ENCODE measurements around the gene TNXB.

Gene TNXB

GRCh38 chr6:32085759-32086459 lies 23.2 kb downstream of the TNXB start:
- Histone ChIP-seq H3K4me3 (ENCODE audit: low read depth in 1 of 2, low read length in 2 of 2) (peak overlapping the region in 1 of 2 donors; percentile 2), H3K27me3 (ENCODE audit: control insufficient read depth in 1 of 2, insufficient read depth in 2 of 2, low read length in 2 of 2) (no peaks in the 10 kb centered on the region), H3K9me3 (ENCODE audit: control insufficient read depth in 1 of 2, low read length in 2 of 2) (no peaks in the 10 kb centered on the region), H3K4me1 (ENCODE audit: control insufficient read depth in 1 of 2, insufficient read depth in 2 of 2, low read length in 2 of 2) (peaks cover 13 to 22% of the 10 kb centered on the region in 2 donors), H3K9ac (ENCODE audit: low read depth in 1 of 2, low read length in 2 of 2) (no peak overlapping the region), H3K27ac (ENCODE audit: low read depth, low read length) (no peak overlapping the region), H3K36me3 (ENCODE audit: control insufficient read depth in 1 of 2, insufficient read depth in 2 of 2, low read length in 2 of 2) (no peaks in the 10 kb centered on the region)

DNA sequence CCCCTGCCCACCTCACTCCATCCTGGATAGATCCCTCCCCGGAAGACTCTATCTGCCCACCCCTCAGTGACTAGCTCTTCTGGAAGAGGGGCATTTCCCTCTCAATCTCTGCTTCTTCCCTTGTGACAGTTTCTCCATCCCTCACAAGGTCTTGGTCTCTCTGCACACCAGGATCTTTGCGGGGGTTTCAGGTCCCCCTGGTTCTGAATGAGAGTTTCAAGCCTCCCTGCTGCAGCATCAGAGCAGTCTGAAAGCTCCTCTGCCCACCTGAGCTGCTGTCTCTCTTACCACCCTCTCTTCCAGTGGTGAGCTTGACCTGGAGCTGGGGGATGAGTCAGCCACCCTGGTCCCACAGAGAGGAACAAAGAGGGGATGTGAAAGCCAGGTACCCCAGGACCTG lies 24.4 kb downstream of the TNXB start:
- peaks cover 13 to 22% of the 10 kb centered on the region in 2 donors for H3K4me1 ChIP-seq (ENCODE audit: control insufficient read depth in 1 of 2, insufficient read depth in 2 of 2, low read length in 2 of 2)
- no peaks in the 10 kb centered on the region for H3K9me3 ChIP-seq (ENCODE audit: control insufficient read depth in 1 of 2, low read length in 2 of 2)
- H3K27ac ChIP-seq (ENCODE audit: low read depth, low read length), result no peak overlapping the region

DNA sequence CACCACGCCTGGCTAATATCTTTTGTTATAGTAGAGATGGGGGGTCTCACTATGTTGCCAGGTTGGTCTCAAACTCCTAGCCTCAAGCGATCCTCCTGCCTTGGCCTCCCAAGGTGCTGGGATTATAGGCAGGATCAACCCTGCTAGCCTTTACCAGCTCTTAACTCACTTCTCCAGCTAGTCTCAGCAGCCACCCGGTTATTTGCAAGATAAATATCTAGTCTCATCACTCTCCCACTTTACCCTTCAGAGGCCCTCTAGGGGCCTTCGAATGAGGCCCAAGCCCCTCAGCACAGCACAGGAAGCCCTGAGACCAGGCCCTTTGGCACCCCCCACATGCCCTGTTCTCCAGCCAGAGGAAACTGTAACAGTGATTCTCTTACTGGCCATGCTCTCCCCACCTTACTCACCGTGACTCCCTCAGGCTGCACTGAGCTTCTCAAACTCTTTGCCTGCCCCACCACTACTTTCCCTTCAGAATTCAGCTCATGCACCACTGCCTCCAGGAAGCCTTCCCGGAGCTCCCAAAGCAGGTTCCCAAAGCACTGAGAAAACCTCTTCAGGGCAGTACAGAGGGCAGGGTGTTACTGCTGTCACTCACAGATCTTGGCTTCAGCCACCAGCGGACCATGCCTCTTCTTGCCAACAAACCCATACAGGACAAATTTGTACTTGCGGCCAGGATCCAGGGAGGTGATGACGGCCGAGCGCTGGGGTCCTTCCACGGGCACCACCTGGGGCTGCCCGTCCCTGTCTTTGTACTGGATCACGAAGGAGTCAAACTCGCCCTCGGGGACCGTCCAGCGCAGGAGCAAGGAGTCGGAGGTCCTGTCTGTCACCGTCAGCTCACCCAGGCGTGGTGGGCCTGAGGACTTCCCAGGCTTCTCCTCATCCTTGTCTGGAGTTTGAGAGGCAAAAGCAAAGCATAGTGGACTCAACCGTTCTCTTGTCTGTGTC lies 25.0 kb downstream of the TNXB start:
- Histone ChIP-seq H3K9me3 (ENCODE audit: control insufficient read depth in 1 of 2, low read length in 2 of 2) (no peaks in the 10 kb centered on the region), H3K36me3 (ENCODE audit: control insufficient read depth in 1 of 2, insufficient read depth in 2 of 2, low read length in 2 of 2) (no peaks in the 10 kb centered on the region), H3K27me3 (ENCODE audit: control insufficient read depth in 1 of 2, insufficient read depth in 2 of 2, low read length in 2 of 2) (no peaks in the 10 kb centered on the region), H3K4me3 (ENCODE audit: low read depth in 1 of 2, low read length in 2 of 2) (no peak overlapping the region), H3K27ac (ENCODE audit: low read depth, low read length) (no peak overlapping the region), H3K4me1 (ENCODE audit: control insufficient read depth in 1 of 2, insufficient read depth in 2 of 2, low read length in 2 of 2) (peaks cover 13 to 22% of the 10 kb centered on the region in 2 donors), H3K9ac (ENCODE audit: low read depth in 1 of 2, low read length in 2 of 2) (no peak overlapping the region)

More for the DNA sequence above, 24.4 kb downstream of the TNXB start:
- no peaks in the 10 kb centered on the region for H3K36me3 ChIP-seq (ENCODE audit: control insufficient read depth in 1 of 2, insufficient read depth in 2 of 2, low read length in 2 of 2)
- H3K9ac ChIP-seq (ENCODE audit: low read depth in 1 of 2, low read length in 2 of 2), result no peak overlapping the region
- H3K4me3 ChIP-seq (ENCODE audit: low read depth in 1 of 2, low read length in 2 of 2), result no peak overlapping the region
- no peaks in the 10 kb centered on the region for H3K27me3 ChIP-seq (ENCODE audit: control insufficient read depth in 1 of 2, insufficient read depth in 2 of 2, low read length in 2 of 2)

DNA sequence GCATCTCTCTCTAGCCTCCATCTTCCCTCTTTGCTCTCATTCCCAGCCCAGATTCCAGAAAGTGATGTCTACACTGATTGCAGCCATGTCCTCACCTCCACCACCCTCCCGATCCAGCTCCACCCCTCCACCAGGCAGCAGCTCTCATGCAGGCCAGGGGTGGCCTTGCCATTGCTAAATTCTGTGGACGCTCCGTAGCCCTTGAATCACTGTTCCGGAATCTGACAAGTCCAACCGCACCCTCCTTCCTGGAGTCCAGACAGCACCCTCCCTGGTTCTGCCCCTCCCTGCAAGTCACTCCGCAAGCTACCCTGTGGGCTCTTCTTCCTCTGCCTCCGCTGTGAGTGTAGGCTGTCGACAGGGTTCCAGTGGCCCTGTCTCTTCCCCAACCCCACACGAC lies 26.2 kb downstream of the TNXB start:
- Histone ChIP-seq H3K4me3 (ENCODE audit: low read depth in 1 of 2, low read length in 2 of 2) (no peak overlapping the region), H3K27me3 (ENCODE audit: control insufficient read depth in 1 of 2, insufficient read depth in 2 of 2, low read length in 2 of 2) (no peaks in the 10 kb centered on the region), H3K9ac (ENCODE audit: low read depth in 1 of 2, low read length in 2 of 2) (no peak overlapping the region), H3K9me3 (ENCODE audit: control insufficient read depth in 1 of 2, low read length in 2 of 2) (no peaks in the 10 kb centered on the region), H3K36me3 (ENCODE audit: control insufficient read depth in 1 of 2, insufficient read depth in 2 of 2, low read length in 2 of 2) (no peaks in the 10 kb centered on the region), H3K27ac (ENCODE audit: low read depth, low read length) (no peak overlapping the region), H3K4me1 (ENCODE audit: control insufficient read depth in 1 of 2, insufficient read depth in 2 of 2, low read length in 2 of 2) (peaks cover 13 to 22% of the 10 kb centered on the region in 2 donors)

DNA sequence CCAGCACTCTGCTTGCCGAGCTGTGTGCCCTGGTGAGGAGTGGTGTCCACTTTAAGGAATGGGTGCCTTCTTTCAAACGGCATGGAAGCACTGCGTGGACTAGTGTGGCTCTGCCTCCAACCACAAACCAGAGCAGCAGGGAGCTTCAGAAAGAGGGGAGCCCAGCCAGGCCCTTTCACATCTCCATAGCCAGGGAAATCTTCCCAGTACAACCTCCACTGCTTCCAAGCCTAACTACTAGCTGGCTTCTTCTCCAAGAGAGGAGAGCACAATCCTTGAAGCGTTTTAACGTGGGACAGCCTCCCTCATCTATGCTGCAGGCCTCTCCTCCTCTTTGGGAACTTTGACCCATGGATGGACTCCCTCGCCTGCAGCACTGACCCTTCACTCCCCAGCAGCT lies 26.7 kb downstream of the TNXB start:
- Histone ChIP-seq H3K9me3 (ENCODE audit: control insufficient read depth in 1 of 2, low read length in 2 of 2) (no peaks in the 10 kb centered on the region), H3K4me3 (ENCODE audit: low read depth in 1 of 2, low read length in 2 of 2) (no peak overlapping the region), H3K27ac (ENCODE audit: low read depth, low read length) (no peak overlapping the region), H3K4me1 (ENCODE audit: control insufficient read depth in 1 of 2, insufficient read depth in 2 of 2, low read length in 2 of 2) (peaks cover 13 to 22% of the 10 kb centered on the region in 2 donors), H3K9ac (ENCODE audit: low read depth in 1 of 2, low read length in 2 of 2) (peak overlapping the region in 1 of 2 donors; percentile 12), H3K27me3 (ENCODE audit: control insufficient read depth in 1 of 2, insufficient read depth in 2 of 2, low read length in 2 of 2) (no peaks in the 10 kb centered on the region), H3K36me3 (ENCODE audit: control insufficient read depth in 1 of 2, insufficient read depth in 2 of 2, low read length in 2 of 2) (no peaks in the 10 kb centered on the region)

GRCh38 chr6:32081168-32081990 lies 27.8 kb downstream of the TNXB start:
- Histone ChIP-seq H3K36me3 (ENCODE audit: control insufficient read depth in 1 of 2, insufficient read depth in 2 of 2, low read length in 2 of 2) (no peaks in the 10 kb centered on the region), H3K9me3 (ENCODE audit: control insufficient read depth in 1 of 2, low read length in 2 of 2) (no peaks in the 10 kb centered on the region), H3K4me3 (ENCODE audit: low read depth in 1 of 2, low read length in 2 of 2) (no peak overlapping the region), H3K27ac (ENCODE audit: low read depth, low read length) (no peak overlapping the region), H3K9ac (ENCODE audit: low read depth in 1 of 2, low read length in 2 of 2) (no peak overlapping the region), H3K27me3 (ENCODE audit: control insufficient read depth in 1 of 2, insufficient read depth in 2 of 2, low read length in 2 of 2) (no peaks in the 10 kb centered on the region), H3K4me1 (ENCODE audit: control insufficient read depth in 1 of 2, insufficient read depth in 2 of 2, low read length in 2 of 2) (peaks cover 11 to 12% of the 10 kb centered on the region in 2 donors)

DNA sequence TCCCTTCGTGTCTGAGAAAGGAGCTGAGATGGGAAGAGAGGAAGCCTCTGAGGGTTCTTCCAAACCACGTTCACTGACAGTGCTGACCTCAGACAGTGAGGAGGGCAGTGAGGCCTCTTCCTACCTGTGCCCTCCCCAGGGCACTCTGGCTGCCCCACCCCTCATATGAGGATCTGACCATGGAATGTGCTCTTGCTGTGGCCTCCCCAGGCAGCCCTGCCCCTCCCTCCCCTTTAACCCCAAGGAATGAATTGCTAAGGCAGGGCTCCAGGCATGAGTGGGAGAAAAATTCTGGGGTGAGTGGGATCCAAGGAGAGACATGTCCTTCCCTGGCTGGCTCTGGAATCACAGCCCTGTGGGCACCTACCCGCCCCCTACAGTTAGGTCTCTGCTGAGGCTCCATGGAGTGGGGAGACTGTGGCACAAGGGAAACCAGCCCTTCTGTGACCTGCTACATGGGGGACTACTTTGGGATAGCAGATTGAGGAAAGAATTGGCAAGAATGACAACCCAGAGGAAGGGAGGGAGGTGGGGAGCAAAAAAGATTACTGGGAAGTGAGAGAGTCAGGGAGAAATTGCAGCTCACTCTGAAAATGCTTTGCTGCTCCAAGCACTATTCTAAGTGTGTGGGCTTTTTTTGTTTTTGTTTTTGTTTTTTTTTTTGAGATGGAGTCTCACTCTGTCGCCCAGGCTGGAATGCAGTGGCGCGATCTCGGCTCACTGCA lies 29.4 kb downstream of the TNXB start:
- Histone ChIP-seq H3K27me3 (ENCODE audit: control insufficient read depth in 1 of 2, insufficient read depth in 2 of 2, low read length in 2 of 2) (no peaks in the 10 kb centered on the region), H3K9me3 (ENCODE audit: control insufficient read depth in 1 of 2, low read length in 2 of 2) (no peaks in the 10 kb centered on the region), H3K9ac (ENCODE audit: low read depth in 1 of 2, low read length in 2 of 2) (no peak overlapping the region), H3K27ac (ENCODE audit: low read depth, low read length) (no peak overlapping the region), H3K4me1 (ENCODE audit: control insufficient read depth in 1 of 2, insufficient read depth in 2 of 2, low read length in 2 of 2) (peaks cover 0 to 4% of the 10 kb centered on the region in 2 donors), H3K36me3 (ENCODE audit: control insufficient read depth in 1 of 2, insufficient read depth in 2 of 2, low read length in 2 of 2) (no peaks in the 10 kb centered on the region), H3K4me3 (ENCODE audit: low read depth in 1 of 2, low read length in 2 of 2) (no peak overlapping the region)

DNA sequence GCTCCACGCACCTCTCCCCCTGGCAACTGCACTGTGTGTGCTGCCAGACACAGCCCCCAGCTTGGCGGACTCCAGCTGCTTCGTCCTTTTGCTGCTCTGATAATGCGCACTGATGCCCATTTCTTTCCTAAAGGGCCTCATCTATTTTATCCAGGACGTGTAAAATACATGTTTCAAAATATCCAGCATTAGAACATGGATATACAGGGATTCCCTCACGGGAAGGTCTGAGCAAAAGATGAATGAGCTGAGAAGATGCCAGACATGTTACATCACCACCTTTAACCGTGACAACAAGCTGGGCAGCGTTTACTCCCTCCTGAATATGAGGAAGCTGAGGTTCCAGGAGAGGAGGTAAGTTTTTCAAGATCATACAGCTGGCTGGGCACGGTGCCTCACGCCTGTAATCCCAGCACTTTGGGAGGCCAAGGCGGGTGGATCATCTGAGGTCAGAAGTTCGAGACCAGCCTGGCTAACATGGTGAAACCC lies 32.8 kb downstream of the TNXB start:
- no peaks in the 10 kb centered on the region for H3K27me3 ChIP-seq (ENCODE audit: control insufficient read depth in 1 of 2, insufficient read depth in 2 of 2, low read length in 2 of 2)
- H3K36me3 ChIP-seq (ENCODE audit: control insufficient read depth in 1 of 2, insufficient read depth in 2 of 2, low read length in 2 of 2), result no peaks in the 10 kb centered on the region
- no peak overlapping the region for H3K4me3 ChIP-seq (ENCODE audit: low read depth in 1 of 2, low read length in 2 of 2)
- H3K4me1 ChIP-seq (ENCODE audit: control insufficient read depth in 1 of 2, insufficient read depth in 2 of 2, low read length in 2 of 2), result no peaks in the 10 kb centered on the region
- no peaks in the 10 kb centered on the region for H3K9me3 ChIP-seq (ENCODE audit: control insufficient read depth in 1 of 2, low read length in 2 of 2)
- no peak overlapping the region for H3K9ac ChIP-seq (ENCODE audit: low read depth in 1 of 2, low read length in 2 of 2)
- H3K27ac ChIP-seq (ENCODE audit: low read depth, low read length), result no peak overlapping the region

DNA sequence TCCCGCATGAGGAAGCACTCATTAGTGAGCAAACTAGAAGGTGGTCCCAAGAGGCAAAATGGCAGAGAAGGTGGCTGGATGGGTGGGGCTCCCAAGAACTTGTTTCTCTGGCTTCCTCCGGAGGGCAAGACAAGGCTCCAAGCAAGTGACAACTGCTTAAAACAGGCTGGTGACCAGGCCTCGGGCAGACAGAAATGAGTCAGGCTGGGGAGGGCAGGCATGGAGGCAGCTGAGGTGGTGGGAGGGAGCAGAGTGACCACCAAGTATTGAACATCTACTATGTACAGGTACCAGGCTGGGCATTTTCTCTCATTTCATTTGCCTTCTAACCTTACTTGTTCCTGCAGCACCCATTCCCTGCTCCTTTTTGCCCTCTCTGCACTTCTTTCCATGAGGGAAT lies 33.4 kb downstream of the TNXB start:
- Histone ChIP-seq H3K4me1 (ENCODE audit: control insufficient read depth in 1 of 2, insufficient read depth in 2 of 2, low read length in 2 of 2) (no peaks in the 10 kb centered on the region), H3K9ac (ENCODE audit: low read depth in 1 of 2, low read length in 2 of 2) (no peak overlapping the region), H3K27me3 (ENCODE audit: control insufficient read depth in 1 of 2, insufficient read depth in 2 of 2, low read length in 2 of 2) (no peaks in the 10 kb centered on the region), H3K27ac (ENCODE audit: low read depth, low read length) (no peak overlapping the region), H3K4me3 (ENCODE audit: low read depth in 1 of 2, low read length in 2 of 2) (no peak overlapping the region), H3K36me3 (ENCODE audit: control insufficient read depth in 1 of 2, insufficient read depth in 2 of 2, low read length in 2 of 2) (no peaks in the 10 kb centered on the region), H3K9me3 (ENCODE audit: control insufficient read depth in 1 of 2, low read length in 2 of 2) (no peaks in the 10 kb centered on the region)

Measured in duodenal mucosa (tissue), 2 donors.